CD8-positive, alpha-beta memory T cell (primary cell): ENCODE measurements around the gene FGR. TPM values are rescaled to one million over a fixed set of nuclear protein-coding genes. Genes with fewer than 3 reads are reported as not detected.

Experiments used
- CTCF ChIA-PET: fragments of 350-600 bp; sonication (Branson Sonifier 250); formaldehyde crosslinking; loops from one replicate; lab custom pipeline; 2021; ENCODE audit warnings: antibody characterized with exemption; lab: Charles Lee
- POLR2A ChIA-PET: fragments of 350-600 bp; sonication (Branson Sonifier 250); formaldehyde crosslinking; loops from one replicate; lab custom pipeline; 2021; ENCODE audit warnings: antibody characterized with exemption; lab: Charles Lee
- DNase-seq, 5 donors: peaks; one replicate each; pipeline versions ENCODE4 v3.0.0 to v3.0.0-alpha.2; 2020 to 2022; ENCODE audit warnings: mixed read lengths in 1 of 5
- H3K27ac ChIP-seq: one replicate; pipeline ENCODE4 v1.7.0; 2013; ENCODE audit warnings: low read depth, mild to moderate bottlenecking, low read length, moderate library complexity
- H3K27me3 ChIP-seq: 2 replicates; pipeline ENCODE4 v1.7.0; 2013; ENCODE audit warnings: low read length, mild to moderate bottlenecking; ENCODE audit not compliant: insufficient read depth, poor library complexity, severe bottlenecking
- H3K36me3 ChIP-seq: 2 replicates; pipeline ENCODE4 v1.7.0; 2013; ENCODE audit warnings: mild to moderate bottlenecking, low read length, moderate library complexity; ENCODE audit not compliant: insufficient read depth
- H3K4me1 ChIP-seq: 2 replicates; pipeline ENCODE4 v1.7.0; 2013; ENCODE audit warnings: mild to moderate bottlenecking, low read length, moderate library complexity; ENCODE audit not compliant: insufficient read depth
- H3K4me3 ChIP-seq: 2 replicates; pipeline ENCODE4 v1.7.0; 2013; ENCODE audit warnings: mild to moderate bottlenecking, low read length
- H3K9me3 ChIP-seq: 2 replicates; pipeline ENCODE4 v1.7.0; 2013; ENCODE audit warnings: mild to moderate bottlenecking, low read length
- H3K27ac Mint-ChIP-seq, 8 donors: one replicate each; pipeline ENCODE4 v1.8.0; 2020 to 2021; ENCODE audit warnings: mixed read lengths in 8 of 8, mild to moderate bottlenecking in 6 of 8, inconsistent platforms in 3 of 8, moderate library complexity in 3 of 8
- H3K27me3 Mint-ChIP-seq, 2 donors: one replicate each; pipeline ENCODE4 v1.8.0; 2020 to 2021; ENCODE audit warnings: mixed read lengths in 2 of 2, mild to moderate bottlenecking in 1 of 2, moderate library complexity in 1 of 2
- H3K36me3 Mint-ChIP-seq, 3 donors: one replicate each; pipeline ENCODE4 v1.8.0; 2020 to 2021; ENCODE audit warnings: mixed read lengths in 3 of 3, inconsistent platforms in 1 of 3, mild to moderate bottlenecking in 1 of 3
- H3K4me1 Mint-ChIP-seq, 3 donors: one replicate each; pipeline ENCODE4 v1.8.0; 2020 to 2021; ENCODE audit warnings: mixed read lengths in 3 of 3, inconsistent platforms in 1 of 3, mild to moderate bottlenecking in 1 of 3
- H3K4me3 Mint-ChIP-seq, 7 donors: one replicate each; pipeline ENCODE4 v1.8.0; 2020 to 2021; ENCODE audit warnings: mixed read lengths in 7 of 7, mild to moderate bottlenecking in 6 of 7, moderate library complexity in 4 of 7, inconsistent platforms in 2 of 7
- H3K9me3 Mint-ChIP-seq, 5 donors: one replicate each; pipeline ENCODE4 v1.8.0; 2020 to 2022; ENCODE audit warnings: mixed read lengths in 5 of 5, mild to moderate bottlenecking in 3 of 5, moderate library complexity in 2 of 5, inconsistent platforms in 1 of 5
- polyA plus RNA-seq: library from polyadenylated mRNA; unstranded; fragments of 300-500 nt; fragmentation: Illumina TruSeq; gene quantifications from one replicate; pipeline ENCODE4 v1.2.3, GENCODE V29; 2021
- total RNA-seq, 2 experiments: library from RNA; stranded (reverse); gene quantifications; one replicate each; pipeline ENCODE4 v1.2.3, GENCODE V29; 2021

The FGR gene
- total and polyA plus RNA-seq, 3 experiments from 2014 or later: 1.6 to 49.6 (median 1.8) TPM

DNA sequence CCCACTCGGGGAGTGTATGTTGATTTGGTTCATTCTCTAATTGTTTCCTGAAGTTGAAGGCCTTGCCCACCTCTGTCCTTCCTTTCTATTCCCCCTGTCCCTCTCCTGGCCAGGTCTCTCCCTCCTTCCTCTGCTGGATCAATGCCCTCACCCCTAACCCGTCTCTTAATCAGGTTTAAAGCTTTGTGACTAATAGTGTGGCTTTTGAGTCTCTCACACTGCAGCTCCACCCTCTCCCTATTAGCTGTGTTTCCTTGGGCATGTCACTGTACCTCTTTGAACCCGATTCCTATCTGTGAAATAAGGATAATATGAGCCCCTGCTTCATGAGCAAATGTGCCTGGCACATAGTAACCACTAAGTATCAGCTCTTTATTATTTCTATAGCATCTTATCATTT lies 51.5 kb downstream of the FGR start:
- POLR2A ChIA-PET: no interaction called here
- DNase-seq: no peak

DNA sequence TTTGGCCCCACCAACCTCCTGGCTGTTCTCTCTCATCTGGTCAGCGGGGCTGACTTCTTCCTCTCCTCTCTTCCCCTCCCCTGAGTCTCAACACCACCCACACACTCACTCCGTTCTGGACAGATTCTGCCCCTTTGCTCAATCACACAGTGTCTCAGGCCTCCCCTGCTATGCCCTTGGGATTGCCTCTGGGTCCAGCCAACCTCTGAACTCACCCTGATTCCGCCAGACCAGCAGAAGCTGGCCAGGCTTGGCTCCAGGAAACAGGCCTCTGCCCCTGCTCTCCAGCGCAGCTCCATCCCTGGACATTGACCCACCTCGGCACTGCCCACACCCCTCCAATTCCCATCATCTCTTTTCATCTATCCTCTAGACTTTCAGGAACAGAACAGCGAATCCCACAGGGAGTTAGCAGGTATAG lies 53.2 kb downstream of the FGR start:
- Histone ChIP-seq H3K27ac (no peak overlapping the region), H3K4me1 (no peaks in the 10 kb centered on the region), H3K4me3 (no peak overlapping the region), H3K36me3 (no peaks in the 10 kb centered on the region), H3K27me3 (no peaks in the 10 kb centered on the region), H3K9me3 (no peaks in the 10 kb centered on the region)
- H3K9me3 Mint-ChIP-seq: no peaks in the 10 kb centered on the region
- ChIA-PET POLR2A (no interaction called here), CTCF (interaction anchor here (2.1 kb wide), 1 partner anchor 13 kb away, joined by 12 read pairs; no protein-coding TSS in a partner anchor)
- DNase-seq: no peak
- H3K36me3 Mint-ChIP-seq: peaks cover 0 to 3% (median 3%) of the 10 kb centered on the region in 3 donors
- H3K4me3 Mint-ChIP-seq: no peak overlapping the region
- H3K27me3 Mint-ChIP-seq: no peaks in the 10 kb centered on the region
- H3K4me1 Mint-ChIP-seq: peaks cover 3 to 8% (median 7%) of the 10 kb centered on the region in 3 donors
- peak overlapping the region in 2 of 8 donors; percentile 19 to 31 for H3K27ac Mint-ChIP-seq

More for the DNA sequence above, 51.5 kb downstream of the FGR start:
- Mint-ChIP-seq H3K27me3 (no peaks in the 10 kb centered on the region), H3K36me3 (peaks cover 0 to 3% (median 3%) of the 10 kb centered on the region in 3 donors), H3K9me3 (no peaks in the 10 kb centered on the region), H3K4me1 (peaks cover 0 to 8% (median 7%) of the 10 kb centered on the region in 3 donors), H3K27ac (peak overlapping the region in 3 of 8 donors; percentile 34 to 77 (median 45)), H3K4me3 (no peak overlapping the region)
- H3K4me1 ChIP-seq: no peaks in the 10 kb centered on the region
- H3K27me3 ChIP-seq: no peaks in the 10 kb centered on the region
- H3K9me3 ChIP-seq: no peaks in the 10 kb centered on the region
- no peaks in the 10 kb centered on the region for H3K36me3 ChIP-seq
- H3K4me3 ChIP-seq: no peak overlapping the region
- CTCF ChIA-PET: interaction anchor here (0.5 to 1.6 kb wide), 4 partner anchors 8 to 143 kb away, joined by 3 to 5 read pairs (median 4); no protein-coding TSS in a partner anchor
- no peak overlapping the region for H3K27ac ChIP-seq

DNA sequence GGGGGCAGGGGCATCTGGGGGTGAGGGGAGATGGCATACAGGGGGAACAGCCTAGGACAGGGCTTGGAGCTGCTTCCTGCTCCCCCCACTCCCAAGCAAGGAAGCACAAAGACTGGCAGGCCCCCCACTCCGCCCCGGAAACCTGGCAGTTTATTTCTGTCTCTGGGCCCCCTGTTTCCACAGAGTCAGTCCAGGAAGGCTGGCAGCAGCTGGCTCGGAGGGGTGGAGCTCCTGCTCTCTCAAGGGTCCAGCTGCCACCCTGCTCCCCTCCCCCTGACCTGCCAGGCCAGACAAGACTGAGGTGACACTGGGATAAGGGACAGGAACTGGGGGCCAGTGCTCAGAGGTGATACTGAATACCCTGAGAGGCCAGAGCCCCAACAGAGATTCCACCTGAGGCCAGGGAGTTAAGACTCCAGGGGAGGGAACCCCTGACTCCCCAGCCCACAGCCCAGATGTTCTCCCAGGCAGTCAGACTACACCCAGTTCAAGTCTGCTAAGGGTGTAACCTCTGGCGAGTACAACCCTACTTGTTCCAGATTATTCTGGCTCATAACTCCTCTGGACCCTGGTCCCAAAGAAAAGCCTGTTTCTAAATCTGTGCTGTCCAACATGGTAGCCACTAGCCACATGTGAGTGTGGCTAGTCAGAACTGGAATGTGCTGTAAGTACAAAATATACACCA lies 57.3 kb downstream of the FGR start:
- peaks cover 16% of the 10 kb centered on the region for H3K4me1 ChIP-seq
- no peaks in the 10 kb centered on the region for H3K27me3 ChIP-seq
- H3K27ac Mint-ChIP-seq: no peak overlapping the region
- H3K36me3 Mint-ChIP-seq: peaks cover 0 to 3% (median 3%) of the 10 kb centered on the region in 3 donors
- H3K27me3 Mint-ChIP-seq: no peaks in the 10 kb centered on the region
- H3K9me3 Mint-ChIP-seq: no peaks in the 10 kb centered on the region
- no peak overlapping the region for H3K4me3 ChIP-seq
- DNase-seq: no peak
- peaks cover 12 to 16% (median 15%) of the 10 kb centered on the region in 3 donors for H3K4me1 Mint-ChIP-seq
- CTCF ChIA-PET: interaction anchor here (1.3 to 1.4 kb wide), 2 partner anchors 30 to 92 kb away, joined by 3 to 4 read pairs; no protein-coding TSS in a partner anchor
- H3K27ac ChIP-seq: no peak overlapping the region
- no peak overlapping the region for H3K4me3 Mint-ChIP-seq
- no peaks in the 10 kb centered on the region for H3K9me3 ChIP-seq
- no peaks in the 10 kb centered on the region for H3K36me3 ChIP-seq
- POLR2A ChIA-PET: no interaction called here

- Mint-ChIP-seq H3K4me1 (peaks cover 13 to 21% (median 16%) of the 10 kb centered on the region in 3 donors), H3K4me3 (peak overlapping the region in 1 of 7 donors; percentile 44), H3K36me3 (peaks cover 0 to under 1% (median 0%) of the 10 kb centered on the region in 3 donors), H3K27me3 (no peaks in the 10 kb centered on the region), H3K27ac (peak overlapping the region in 1 of 8 donors; percentile 80), H3K9me3 (no peaks in the 10 kb centered on the region)
- Histone ChIP-seq H3K27me3 (no peaks in the 10 kb centered on the region), H3K36me3 (no peaks in the 10 kb centered on the region), H3K9me3 (no peaks in the 10 kb centered on the region), H3K4me1 (peaks cover 23% of the 10 kb centered on the region), H3K4me3 (no peak overlapping the region), H3K27ac (no peak overlapping the region)
- DNase-seq: no peak
- POLR2A ChIA-PET: no interaction called here
- CTCF ChIA-PET: interaction anchor here (1.3 to 1.4 kb wide), 2 partner anchors 31 to 93 kb away, joined by 3 to 4 read pairs; no protein-coding TSS in a partner anchor
Measured at GRCh38 chr1:27576806-27577227, 58.2 kb downstream of the FGR start.

- H3K27ac Mint-ChIP-seq: no peak overlapping the region
Measured at GRCh38 chr1:27575840-27576331, 59.1 kb downstream of the FGR start.

DNA sequence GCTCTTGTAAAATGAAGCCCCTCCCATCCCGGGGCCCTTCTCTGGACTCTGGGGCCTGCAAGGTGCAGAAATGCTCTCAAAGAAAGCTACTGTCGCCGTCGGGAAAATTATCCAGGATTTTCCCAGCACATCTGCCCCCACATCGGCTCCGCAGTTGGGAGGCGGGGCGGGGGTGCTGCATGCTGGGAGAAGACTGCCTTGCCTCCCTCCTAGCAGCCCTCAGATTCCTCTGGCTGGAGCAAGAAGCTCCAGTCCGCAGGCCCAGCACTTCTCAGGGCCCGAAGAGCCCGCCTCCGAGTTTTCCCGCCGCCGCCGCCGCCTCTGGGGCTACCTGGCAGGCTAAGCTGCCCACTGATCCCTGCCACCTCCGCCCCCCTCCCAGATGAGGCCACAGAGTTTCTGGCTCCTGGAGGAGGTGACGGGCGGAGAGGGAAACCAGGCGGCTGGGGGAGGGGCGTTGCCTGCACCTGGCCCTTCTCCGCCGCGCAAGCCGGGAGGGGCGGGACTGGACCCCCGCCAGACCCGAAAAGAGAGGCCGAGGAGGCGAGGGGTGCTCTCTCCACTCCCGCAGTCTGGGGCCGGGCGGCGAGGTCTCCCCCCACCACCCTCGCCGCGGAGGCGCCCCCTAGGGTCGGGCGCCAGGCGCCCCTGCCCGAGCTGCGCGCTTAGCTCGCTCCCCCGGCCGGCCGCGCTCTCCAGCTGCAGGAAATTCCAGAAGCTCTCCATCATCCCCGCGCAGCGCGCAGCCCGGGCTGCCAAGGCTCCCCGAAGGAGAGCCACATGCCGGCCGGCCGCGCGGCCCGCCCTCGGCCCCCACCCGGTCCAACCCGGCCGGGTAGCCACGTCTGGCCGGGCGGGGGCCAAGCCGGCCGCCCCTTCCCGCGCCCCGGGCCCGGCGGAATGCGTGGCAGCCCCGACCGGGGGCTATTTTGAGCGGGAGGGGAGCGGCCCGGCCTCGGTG lies 59.8 kb downstream of the FGR start:
- Mint-ChIP-seq H3K27ac (no peak overlapping the region), H3K9me3 (no peaks in the 10 kb centered on the region), H3K27me3 (no peaks in the 10 kb centered on the region), H3K4me3 (no peak overlapping the region), H3K4me1 (peaks cover 13 to 24% (median 19%) of the 10 kb centered on the region in 3 donors), H3K36me3 (no peaks in the 10 kb centered on the region)
- Histone ChIP-seq H3K27me3 (no peaks in the 10 kb centered on the region), H3K36me3 (no peaks in the 10 kb centered on the region), H3K27ac (no peak overlapping the region), H3K4me1 (peaks cover 26% of the 10 kb centered on the region), H3K4me3 (no peak overlapping the region), H3K9me3 (no peaks in the 10 kb centered on the region)
- no peak for DNase-seq
- ChIA-PET CTCF (interaction anchor here (1.2 kb wide), 1 partner anchor 8 kb away, joined by 4 read pairs; no protein-coding TSS in a partner anchor), POLR2A (no interaction called here)

More at GRCh38 chr1:27575840-27576331, 59.1 kb downstream of the FGR start:
- Histone ChIP-seq H3K27ac (no peak overlapping the region), H3K36me3 (no peaks in the 10 kb centered on the region), H3K27me3 (no peaks in the 10 kb centered on the region), H3K4me1 (peaks cover 26% of the 10 kb centered on the region), H3K4me3 (no peak overlapping the region), H3K9me3 (no peaks in the 10 kb centered on the region)
- no peaks in the 10 kb centered on the region for H3K9me3 Mint-ChIP-seq
- peak overlapping the region in 1 of 7 donors; percentile 6 for H3K4me3 Mint-ChIP-seq
- H3K27me3 Mint-ChIP-seq: no peaks in the 10 kb centered on the region
- POLR2A ChIA-PET: no interaction called here
- peaks cover 13 to 21% (median 17%) of the 10 kb centered on the region in 3 donors for H3K4me1 Mint-ChIP-seq
- DNase-seq: no peak
- CTCF ChIA-PET: interaction anchor here (1.2 to 1.4 kb wide), 2 partner anchors 8 to 94 kb away, joined by 4 read pairs; no protein-coding TSS in a partner anchor
- no peaks in the 10 kb centered on the region for H3K36me3 Mint-ChIP-seq

DNA sequence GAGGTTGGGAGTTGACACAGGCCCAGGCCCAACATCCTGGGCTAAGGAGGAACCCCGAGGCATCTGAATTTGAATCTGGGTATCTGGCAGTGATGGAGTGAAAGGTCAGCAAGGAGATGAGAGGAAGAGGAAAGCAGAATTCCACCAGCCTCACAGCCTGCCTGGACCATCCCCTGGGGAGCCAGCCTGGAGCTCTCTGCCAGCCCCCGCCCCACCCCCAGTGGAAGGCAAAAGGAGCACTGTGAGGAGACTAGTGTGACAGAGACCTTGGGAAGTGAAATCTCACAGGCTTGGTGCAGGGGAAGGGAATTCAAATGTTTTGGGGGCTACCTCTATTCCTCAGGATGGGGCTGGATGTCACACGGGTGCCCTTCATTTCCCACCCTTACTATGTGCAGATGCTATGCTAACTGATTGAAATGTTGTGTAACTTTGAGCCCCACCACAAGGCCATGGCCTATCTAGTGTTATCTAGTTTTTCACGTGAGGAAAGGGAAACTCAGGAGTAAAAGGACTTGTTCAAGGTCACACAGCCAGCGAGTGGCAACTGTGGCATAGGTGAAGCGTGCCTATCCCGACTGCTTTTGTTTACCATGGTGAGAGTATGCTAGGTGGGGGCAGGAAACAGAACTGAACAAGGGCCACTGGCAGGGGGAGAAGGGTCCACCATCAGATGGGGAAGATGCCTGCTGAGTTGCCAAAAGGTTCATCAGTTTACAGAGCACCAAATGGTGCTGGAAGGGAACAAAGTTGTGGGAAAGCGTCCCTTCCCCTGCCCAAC lies 60.8 kb downstream of the FGR start:
- CTCF ChIA-PET: no interaction called here
- no peaks in the 10 kb centered on the region for H3K27me3 Mint-ChIP-seq
- H3K9me3 Mint-ChIP-seq: no peaks in the 10 kb centered on the region
- H3K4me1 Mint-ChIP-seq: peaks cover 18 to 30% (median 18%) of the 10 kb centered on the region in 3 donors
- no peaks in the 10 kb centered on the region for H3K36me3 Mint-ChIP-seq
- POLR2A ChIA-PET: no interaction called here
- peak overlapping the region in 3 of 8 donors; percentile 43 to 85 (median 43) for H3K27ac Mint-ChIP-seq
- no peak overlapping the region for H3K27ac ChIP-seq
- H3K9me3 ChIP-seq: no peaks in the 10 kb centered on the region
- H3K36me3 ChIP-seq: no peaks in the 10 kb centered on the region
- no peak for DNase-seq
- peak overlapping the region in 3 of 7 donors; percentile 23 to 38 (median 32) for H3K4me3 Mint-ChIP-seq
- H3K4me3 ChIP-seq: no peak overlapping the region
- H3K27me3 ChIP-seq: no peaks in the 10 kb centered on the region
- H3K4me1 ChIP-seq: peaks cover 29% of the 10 kb centered on the region
